Activated CD8-positive, alpha-beta T cell treated with anti-CD3 and anti-CD28 coated beads, Interleukin-2, amount 10 ng/mL, durations not matched to agents 7 days and 5 days (primary cell): ENCODE measurements around the gene ARFGAP1. TPM values are rescaled to one million over a fixed set of nuclear protein-coding genes. Genes with fewer than 3 reads are reported as not detected.
A peak's percentile ranks its signal among the peaks of the same experiment; 100 is the strongest.

ENCODE experiments used
- ATAC-seq: fragments of 150-1000 bp; cut with Tn5 transposase; one replicate; pipeline ENCODE4 v1.10.0; 2021; ENCODE audit warnings: moderate library complexity
- CTCF ChIA-PET: fragments of 350-600 bp; sonication (Branson Sonifier 250); formaldehyde crosslinking; loops from one replicate; lab custom pipeline; 2021; ENCODE audit warnings: antibody characterized with exemption; lab: Charles Lee
- POLR2A ChIA-PET: fragments of 350-600 bp; sonication (Branson Sonifier 250); formaldehyde crosslinking; loops from one replicate; lab custom pipeline; 2021; ENCODE audit warnings: antibody characterized with exemption; lab: Charles Lee
- DNase-seq: peaks from one replicate; pipeline ENCODE4 v3.0.0-alpha.2; 2020
- H3K27ac Mint-ChIP-seq: one replicate; pipeline ENCODE4 v1.8.0; 2021; ENCODE audit warnings: mild to moderate bottlenecking, mixed read lengths
- H3K27me3 Mint-ChIP-seq: one replicate; pipeline ENCODE4 v1.8.0; 2021; ENCODE audit warnings: low read depth, mixed read lengths
- H3K36me3 Mint-ChIP-seq: one replicate; pipeline ENCODE4 v1.8.0; 2021; ENCODE audit warnings: low read depth, mixed read lengths
- H3K4me1 Mint-ChIP-seq: one replicate; pipeline ENCODE4 v1.8.0; 2021; ENCODE audit warnings: low read depth, mixed read lengths
- H3K4me3 Mint-ChIP-seq: one replicate; pipeline ENCODE4 v1.8.0; 2021; ENCODE audit warnings: mild to moderate bottlenecking, mixed read lengths
- H3K9me3 Mint-ChIP-seq: one replicate; pipeline ENCODE4 v1.8.0; 2022; ENCODE audit warnings: mixed read lengths; ENCODE audit not compliant: insufficient read depth
- total RNA-seq, 2 experiments: library from RNA; stranded (reverse); gene quantifications; one replicate each; pipeline ENCODE4 v1.2.3, GENCODE V29; 2021

Gene ARFGAP1
- total RNA-seq, 2 experiments from 2014 or later, result 68.7 to 75.6 TPM

DNA sequence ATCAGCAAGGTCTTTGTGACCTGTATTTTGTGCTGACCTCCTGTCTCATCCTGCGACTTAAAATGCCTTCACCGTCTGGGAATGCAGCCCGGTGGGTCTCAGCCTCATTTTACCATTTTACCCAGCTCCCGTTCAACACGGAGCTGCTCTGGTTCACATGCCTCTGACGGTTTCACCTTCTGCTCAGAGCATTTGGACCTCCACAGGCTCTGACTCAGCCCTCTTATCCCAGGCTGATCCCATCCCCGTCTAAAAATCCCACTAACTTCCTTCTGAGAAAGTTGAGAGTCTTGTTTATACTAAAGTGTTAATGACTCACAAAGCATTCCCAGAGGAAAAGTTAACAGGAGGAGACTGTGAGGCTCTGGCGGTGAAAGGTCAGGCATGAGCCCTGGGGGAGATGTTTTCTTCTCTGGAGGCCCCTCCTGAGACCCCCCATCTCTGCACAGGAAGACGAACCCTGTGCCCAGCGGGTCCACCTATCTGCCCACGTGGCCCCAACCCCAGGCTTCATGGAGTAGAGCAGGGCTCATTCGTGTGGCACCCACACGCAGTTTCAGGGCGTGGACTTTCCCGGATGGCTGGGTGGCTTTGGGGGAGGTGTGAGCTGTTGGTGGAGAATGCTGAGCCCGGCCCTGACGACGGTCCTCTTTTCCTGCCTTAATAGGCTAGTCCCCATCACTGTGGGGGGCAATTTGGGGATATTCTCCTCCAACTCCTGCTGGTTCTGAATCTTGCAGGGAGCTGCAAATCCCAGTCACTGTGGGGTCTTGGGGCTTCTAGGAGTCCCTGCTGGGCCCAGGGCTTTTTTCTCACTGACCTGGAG lies 40.2 kb upstream of the ARFGAP1 start:
- ChIA-PET POLR2A (no interaction called here), CTCF (interaction anchor here (1.3 to 4.1 kb wide), 2 partner anchors 9 to 12 kb away, joined by 3 to 61 read pairs; no protein-coding TSS in a partner anchor)
- no peak overlapping the region for H3K27ac Mint-ChIP-seq
- ATAC-seq (no peak), DNase-seq (no peak)
- no peak overlapping the region for H3K4me3 Mint-ChIP-seq
- H3K36me3 Mint-ChIP-seq, result no peaks in the 10 kb centered on the region
- H3K4me1 Mint-ChIP-seq, result peaks cover 5% of the 10 kb centered on the region
- peaks cover 33% of the 10 kb centered on the region for H3K27me3 Mint-ChIP-seq
- no peaks in the 10 kb centered on the region for H3K9me3 Mint-ChIP-seq

- Mint-ChIP-seq H3K9me3 (no peaks in the 10 kb centered on the region), H3K36me3 (no peaks in the 10 kb centered on the region), H3K4me3 (no peak overlapping the region), H3K27ac (no peak overlapping the region), H3K4me1 (peaks cover 5% of the 10 kb centered on the region), H3K27me3 (peaks cover 33% of the 10 kb centered on the region)
- CTCF ChIA-PET, result interaction anchor here (1.3 to 4.1 kb wide), 2 partner anchors 9 to 12 kb away, joined by 3 to 61 read pairs; no protein-coding TSS in a partner anchor
- DNase-seq (no peak), ATAC-seq (no peak)
- POLR2A ChIA-PET, result no interaction called here
These were observed 39.6 kb upstream of the ARFGAP1 start for GRCh38 chr20:63233061-63233344.

GRCh38 chr20:63233924-63234323 lies 38.7 kb upstream of the ARFGAP1 start:
- Mint-ChIP-seq H3K9me3 (no peaks in the 10 kb centered on the region), H3K27me3 (peaks cover 33% of the 10 kb centered on the region), H3K4me1 (peaks cover 5% of the 10 kb centered on the region), H3K36me3 (no peaks in the 10 kb centered on the region), H3K4me3 (no peak overlapping the region), H3K27ac (no peak overlapping the region)
- ATAC-seq (no peak), DNase-seq (no peak)
- CTCF ChIA-PET, result interaction anchor here (4.1 kb wide), 1 partner anchor 10 kb away, joined by 61 read pairs; no protein-coding TSS in a partner anchor
- POLR2A ChIA-PET, result no interaction called here

DNA sequence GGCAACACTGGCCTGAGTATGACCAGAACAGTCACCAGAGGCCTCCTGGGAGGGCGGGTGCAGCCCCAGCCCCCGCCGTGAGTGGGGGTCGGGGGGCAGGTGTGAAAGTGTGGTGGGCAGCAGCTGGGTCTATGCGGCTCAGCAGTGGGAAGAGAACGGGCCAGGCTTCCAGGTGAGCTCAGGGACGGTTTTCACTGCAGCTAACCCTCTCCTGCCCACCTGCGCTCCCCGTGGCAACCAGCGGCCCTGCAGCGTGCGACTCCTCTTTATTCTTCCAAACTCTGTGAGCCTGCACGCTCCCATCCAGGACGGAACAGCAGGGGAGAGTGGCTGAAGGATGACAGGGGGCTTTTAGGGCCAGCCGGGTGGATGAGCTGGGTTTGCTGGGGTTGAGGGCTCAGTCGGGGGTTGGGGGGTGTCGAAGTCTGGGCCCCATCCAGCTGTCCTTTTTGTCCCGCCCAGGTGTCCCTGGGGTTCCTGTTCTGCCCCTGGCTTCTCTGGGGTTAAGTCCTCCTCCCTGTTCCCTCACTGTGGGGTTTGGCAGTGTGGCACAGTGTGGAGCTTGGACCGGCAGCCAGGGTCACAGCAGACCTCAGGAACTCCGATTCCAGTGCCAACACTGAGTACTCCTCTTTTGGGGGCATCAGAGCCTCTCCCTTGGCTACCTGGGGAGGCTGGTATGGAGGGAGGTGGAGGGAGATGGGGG lies 37.8 kb upstream of the ARFGAP1 start:
- CTCF ChIA-PET, result interaction anchor here (4.1 kb wide), 1 partner anchor 11 kb away, joined by 61 read pairs; no protein-coding TSS in a partner anchor
- no peak overlapping the region for H3K4me3 Mint-ChIP-seq
- POLR2A ChIA-PET, result no interaction called here
- peaks cover 24% of the 10 kb centered on the region for H3K27me3 Mint-ChIP-seq
- peaks cover 5% of the 10 kb centered on the region for H3K4me1 Mint-ChIP-seq
- DNase-seq, result peak; percentile 43
- no peak overlapping the region for H3K27ac Mint-ChIP-seq
- ATAC-seq, result peak; percentile 56
- H3K36me3 Mint-ChIP-seq, result no peaks in the 10 kb centered on the region
- no peaks in the 10 kb centered on the region for H3K9me3 Mint-ChIP-seq

DNA sequence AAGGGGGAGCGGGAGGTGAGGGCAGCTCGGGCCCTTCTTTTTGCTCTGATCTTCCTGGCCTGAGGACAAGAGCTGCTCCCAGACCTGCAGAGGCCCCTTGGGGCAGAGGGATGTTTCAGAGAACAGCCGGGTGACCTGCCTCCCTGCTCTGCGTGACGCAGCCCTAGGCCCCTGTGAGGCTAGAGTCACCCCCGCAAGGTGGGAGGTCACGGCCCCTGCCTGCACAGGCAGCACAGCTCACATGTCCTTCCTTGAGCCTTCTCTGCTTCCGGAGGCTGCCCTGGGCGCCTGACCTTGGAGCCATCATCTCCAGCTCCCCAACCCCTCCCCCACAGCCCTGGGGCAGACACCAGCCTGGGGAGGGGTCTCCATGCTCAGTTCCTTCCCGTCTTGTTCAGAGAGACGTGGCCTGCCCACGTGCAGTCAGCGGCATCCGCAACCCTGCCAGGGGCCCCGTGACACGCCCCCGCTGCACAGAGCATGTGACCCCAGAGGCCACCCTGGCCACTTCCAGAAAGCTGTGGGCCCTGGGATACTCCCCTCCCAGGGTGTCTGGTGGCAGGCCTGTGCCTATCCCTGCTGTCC lies 37.1 kb upstream of the ARFGAP1 start, which contains the start of gene BIRC7:
BIRC7 (plus strand) TSS at position 507 of the 585 bp plus-strand sequence. CDS start 192 bp downstream, outside the sequence.
- Mint-ChIP-seq H3K9me3 (no peaks in the 10 kb centered on the region), H3K4me1 (peaks cover 5% of the 10 kb centered on the region), H3K4me3 (no peak within 1 kb of the TSS), H3K27me3 (peaks cover 17% of the 10 kb centered on the region), H3K27ac (peak within 1 kb of the TSS; percentile 10), H3K36me3 (no peaks in the 10 kb centered on the region)
- ChIA-PET CTCF (interaction anchor here (4.1 kb wide), 1 partner anchor 12 kb away, joined by 61 read pairs; no protein-coding TSS in a partner anchor), POLR2A (no interaction called here)
- peak; percentile 26 for ATAC-seq
- peak; percentile 52 for DNase-seq

DNA sequence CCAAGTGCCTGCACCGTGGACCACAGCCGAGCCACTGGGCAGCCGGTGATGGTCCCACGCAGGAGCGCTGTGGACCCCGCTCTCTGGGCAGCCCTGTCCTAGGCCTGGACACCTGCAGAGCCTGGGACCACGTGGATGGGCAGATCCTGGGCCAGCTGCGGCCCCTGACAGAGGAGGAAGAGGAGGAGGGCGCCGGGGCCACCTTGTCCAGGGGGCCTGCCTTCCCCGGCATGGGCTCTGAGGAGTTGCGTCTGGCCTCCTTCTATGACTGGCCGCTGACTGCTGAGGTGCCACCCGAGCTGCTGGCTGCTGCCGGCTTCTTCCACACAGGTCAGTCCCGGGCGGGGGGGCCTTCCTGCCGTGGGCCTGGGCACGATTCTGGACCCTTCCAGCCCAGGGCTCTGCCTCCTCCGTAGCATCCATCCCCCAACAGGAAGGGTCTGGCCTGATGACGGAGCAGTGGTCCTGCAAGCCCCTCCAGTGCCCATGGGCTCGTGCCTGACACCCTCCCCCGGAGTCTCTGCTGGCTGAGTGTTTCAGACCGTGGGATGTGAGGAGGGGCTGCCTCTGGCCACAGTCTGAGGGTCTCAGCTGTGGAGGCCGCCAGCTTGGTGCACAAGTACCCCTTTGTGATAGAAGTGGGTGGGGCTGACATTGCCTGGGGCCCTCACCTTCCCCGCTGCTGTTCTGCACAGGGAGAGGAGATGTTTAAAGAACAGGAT lies 36.3 kb upstream of the ARFGAP1 start:
- POLR2A ChIA-PET, result no interaction called here
- H3K9me3 Mint-ChIP-seq, result no peaks in the 10 kb centered on the region
- no peak for ATAC-seq
- H3K27ac Mint-ChIP-seq, result no peak overlapping the region
- H3K36me3 Mint-ChIP-seq, result no peaks in the 10 kb centered on the region
- no peak for DNase-seq
- CTCF ChIA-PET, result interaction anchor here (1.7 kb wide), 1 partner anchor 12 kb away, joined by 4 read pairs; no protein-coding TSS in a partner anchor
- H3K4me1 Mint-ChIP-seq, result peaks cover 5% of the 10 kb centered on the region
- no peak overlapping the region for H3K4me3 Mint-ChIP-seq
- peaks cover 10% of the 10 kb centered on the region for H3K27me3 Mint-ChIP-seq

- DNase-seq (no peak), ATAC-seq (no peak)
- H3K4me3 Mint-ChIP-seq, result no peak overlapping the region
- no peaks in the 10 kb centered on the region for H3K27me3 Mint-ChIP-seq
- peaks cover 5% of the 10 kb centered on the region for H3K4me1 Mint-ChIP-seq
- CTCF ChIA-PET, result interaction anchor here (0.7 kb wide), 1 partner anchor 14 kb away, joined by 4 read pairs; no protein-coding TSS in a partner anchor
- POLR2A ChIA-PET, result no interaction called here
- no peaks in the 10 kb centered on the region for H3K9me3 Mint-ChIP-seq
- no peaks in the 10 kb centered on the region for H3K36me3 Mint-ChIP-seq
- H3K27ac Mint-ChIP-seq, result no peak overlapping the region
These were observed 34.6 kb upstream of the ARFGAP1 start for GRCh38 chr20:63238031-63238430.

- no peak overlapping the region for H3K27ac Mint-ChIP-seq
- CTCF ChIA-PET, result interaction anchor here (0.7 kb wide), 1 partner anchor 15 kb away, joined by 4 read pairs; no protein-coding TSS in a partner anchor
- no peaks in the 10 kb centered on the region for H3K36me3 Mint-ChIP-seq
- no peaks in the 10 kb centered on the region for H3K27me3 Mint-ChIP-seq
- ATAC-seq (no peak), DNase-seq (no peak)
- no peak overlapping the region for H3K4me3 Mint-ChIP-seq
- H3K9me3 Mint-ChIP-seq, result no peaks in the 10 kb centered on the region
- peaks cover 5% of the 10 kb centered on the region for H3K4me1 Mint-ChIP-seq
- POLR2A ChIA-PET, result no interaction called here
These were observed 34.0 kb upstream of the ARFGAP1 start for GRCh38 chr20:63238514-63239125.

GRCh38 chr20:63239431-63239830 lies 33.2 kb upstream of the ARFGAP1 start:
- POLR2A ChIA-PET, result no interaction called here
- Mint-ChIP-seq H3K36me3 (no peaks in the 10 kb centered on the region), H3K9me3 (no peaks in the 10 kb centered on the region), H3K27ac (no peak overlapping the region), H3K4me1 (peaks cover 5% of the 10 kb centered on the region), H3K27me3 (no peaks in the 10 kb centered on the region), H3K4me3 (no peak overlapping the region)
- CTCF ChIA-PET, result no interaction called here
- no peak for ATAC-seq
- no peak for DNase-seq

DNA sequence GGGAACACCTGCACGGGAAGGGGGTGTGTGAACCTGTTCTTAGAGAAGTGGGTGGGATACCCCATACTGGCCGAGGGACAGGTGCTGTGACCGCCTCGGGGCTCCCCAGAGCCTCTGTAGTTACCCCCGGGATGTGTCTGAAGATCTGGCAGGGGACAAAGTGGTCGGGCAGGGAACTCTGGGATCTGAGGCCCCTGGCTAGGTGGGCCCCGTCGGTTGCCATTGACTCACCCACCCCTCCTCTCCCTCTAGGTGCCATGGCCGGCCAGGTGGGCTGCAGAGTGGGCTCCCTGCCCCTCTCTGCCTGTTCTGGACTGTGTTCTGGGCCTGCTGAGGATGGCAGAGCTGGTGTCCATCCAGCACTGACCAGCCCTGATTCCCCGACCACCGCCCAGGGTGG lies 32.6 kb upstream of the ARFGAP1 start:
- no peak overlapping the region for H3K27ac Mint-ChIP-seq
- DNase-seq, result no peak
- H3K27me3 Mint-ChIP-seq, result no peaks in the 10 kb centered on the region
- no peaks in the 10 kb centered on the region for H3K36me3 Mint-ChIP-seq
- ChIA-PET POLR2A (no interaction called here), CTCF (no interaction called here)
- H3K4me3 Mint-ChIP-seq, result no peak overlapping the region
- ATAC-seq, result no peak
- no peaks in the 10 kb centered on the region for H3K9me3 Mint-ChIP-seq
- peaks cover 2% of the 10 kb centered on the region for H3K4me1 Mint-ChIP-seq

- Mint-ChIP-seq H3K4me1 (no peaks in the 10 kb centered on the region), H3K4me3 (no peak overlapping the region), H3K36me3 (no peaks in the 10 kb centered on the region), H3K27me3 (no peaks in the 10 kb centered on the region), H3K9me3 (no peaks in the 10 kb centered on the region), H3K27ac (no peak overlapping the region)
- DNase-seq (no peak), ATAC-seq (no peak)
- ChIA-PET POLR2A (no interaction called here), CTCF (no interaction called here)
These were observed 31.3 kb upstream of the ARFGAP1 start for GRCh38 chr20:63241272-63241671.
